DND-41 (cell line): ENCODE measurements around the gene C11orf71.
A peak's percentile ranks its signal among the peaks of the same experiment; 100 is the strongest.

Experiments
- ATAC-seq: fragments of 200-7000 bp; cut with Tn5 transposase; 3 replicates; pipeline ENCODE4 v1.9.1; 2021; ENCODE audit warnings: low read depth; ENCODE audit not compliant: insufficient read depth
- DNase-seq: peaks from one replicate; pipeline ENCODE4 v3.0.0-alpha.2; 2020
- H2AFZ ChIP-seq: 2 replicates; pipeline ENCODE4 v1.6.0; 2012; ENCODE audit warnings: low read depth, low read length
- H3K27ac ChIP-seq: 2 replicates; pipeline ENCODE4 v1.5.1; 2012; ENCODE audit warnings: low read length, inconsistent platforms
- H3K27me3 ChIP-seq: fragments of 200-600 bp; sonication (generic); 2 replicates; pipeline ENCODE4 v1.6.0; 2012; ENCODE audit warnings: low read length, mild to moderate bottlenecking, inconsistent platforms; ENCODE audit not compliant: insufficient read depth, poor library complexity
- H3K36me3 ChIP-seq: 2 replicates; pipeline ENCODE4 v1.5.1; 2012; ENCODE audit warnings: low read length, inconsistent platforms; ENCODE audit not compliant: insufficient read depth
- H3K4me1 ChIP-seq: 2 replicates; pipeline ENCODE4 v1.5.1; 2012; ENCODE audit warnings: mild to moderate bottlenecking, low read length; ENCODE audit not compliant: insufficient read depth
- H3K4me2 ChIP-seq: 2 replicates; pipeline ENCODE4 v1.6.0; 2012; ENCODE audit warnings: mild to moderate bottlenecking, moderate library complexity, low read length, inconsistent platforms; ENCODE audit not compliant: insufficient read depth
- H3K4me3 ChIP-seq, 2 experiments: fragments of 200-600 bp in 1 of 2; shearing (Covaris generic) in 1 of 2; 2 replicates each; pipeline ENCODE4 v1.5.1; 2012 to 2016; ENCODE audit warnings: inconsistent platforms in 2 of 2, low read length in 2 of 2, mild to moderate bottlenecking in 2 of 2, low read depth in 1 of 2, moderate library complexity in 1 of 2
- H3K79me2 ChIP-seq: 2 replicates; pipeline ENCODE4 v1.6.0; 2012; ENCODE audit warnings: low read length, inconsistent platforms; ENCODE audit not compliant: insufficient read depth
- H3K9ac ChIP-seq: 2 replicates; pipeline ENCODE4 v1.6.0; 2012; ENCODE audit warnings: low read depth, mild to moderate bottlenecking, inconsistent platforms, low read length, moderate library complexity
- H3K9me3 ChIP-seq: 2 replicates; pipeline ENCODE4 v1.5.1; 2012; ENCODE audit warnings: low read length, moderate library complexity, mild to moderate bottlenecking, inconsistent platforms; ENCODE audit not compliant: insufficient read depth, severe bottlenecking
- H4K20me1 ChIP-seq: 2 replicates; pipeline ENCODE4 v1.6.0; 2012; ENCODE audit warnings: low read length; ENCODE audit not compliant: insufficient read depth
- CTCF ChIP-seq: IDR thresholded peaks from 2 replicates; pipeline ENCODE4 v1.5.1; 2012; ENCODE audit warnings: borderline replicate concordance, low read length, moderate library complexity, mild to moderate bottlenecking; ENCODE audit not compliant: poor library complexity, severe bottlenecking; ENCODE audit errors: extremely low read depth
- EZH2 ChIP-seq: IDR thresholded peaks from 3 replicates; pipeline ENCODE4 v1.6.1; 2012; ENCODE audit warnings: borderline replicate concordance, low read depth, mild to moderate bottlenecking, moderate library complexity, low read length, inconsistent platforms; ENCODE audit not compliant: severe bottlenecking

Gene C11orf71

GRCh38 chr11:114401311-114401710 is 1.0 kb upstream of the C11orf71 start:
- H2AFZ ChIP-seq = peak overlapping the region; percentile 95; the same call in 1 of the 2 replicates
- H3K4me3 ChIP-seq = peak overlapping the region; percentile 73 to 85
- peaks cover 40% of the 10 kb centered on the region for H3K36me3 ChIP-seq
- H3K4me1 ChIP-seq = peaks cover 33% of the 10 kb centered on the region
- H3K27ac ChIP-seq = peak overlapping the region; percentile 93
- H3K27me3 ChIP-seq = no peaks in the 10 kb centered on the region
- H3K79me2 ChIP-seq = peaks cover 73% of the 10 kb centered on the region
- no peak for ATAC-seq
- no peak for TF ChIP-seq CTCF
- TF ChIP-seq EZH2 = no peak
- peak overlapping the region; percentile 89 for H3K4me2 ChIP-seq
- no peak for DNase-seq
- H4K20me1 ChIP-seq = peaks cover 9% of the 10 kb centered on the region
- no peaks in the 10 kb centered on the region for H3K9me3 ChIP-seq
- H3K9ac ChIP-seq = peak overlapping the region; percentile 92

DNA sequence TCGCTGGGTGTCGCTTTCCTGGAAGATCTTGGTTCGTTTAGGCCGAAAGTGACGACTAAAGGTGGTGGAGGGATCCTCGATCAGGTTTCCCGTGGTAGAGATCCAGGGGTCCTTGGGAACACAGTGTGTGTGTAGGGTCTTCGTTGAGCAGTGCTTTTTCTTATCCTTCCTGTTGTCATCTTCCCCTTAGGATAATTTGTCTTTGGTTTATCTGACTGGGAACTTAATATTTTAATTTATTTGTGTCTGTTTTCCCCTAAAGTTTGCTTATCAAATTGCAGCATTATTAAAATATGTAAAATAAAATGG is 558 bp upstream of the C11orf71 start:
- H3K79me2 ChIP-seq = peaks cover 70% of the 10 kb centered on the region
- peak overlapping the region; percentile 73 to 85 for H3K4me3 ChIP-seq

DNA sequence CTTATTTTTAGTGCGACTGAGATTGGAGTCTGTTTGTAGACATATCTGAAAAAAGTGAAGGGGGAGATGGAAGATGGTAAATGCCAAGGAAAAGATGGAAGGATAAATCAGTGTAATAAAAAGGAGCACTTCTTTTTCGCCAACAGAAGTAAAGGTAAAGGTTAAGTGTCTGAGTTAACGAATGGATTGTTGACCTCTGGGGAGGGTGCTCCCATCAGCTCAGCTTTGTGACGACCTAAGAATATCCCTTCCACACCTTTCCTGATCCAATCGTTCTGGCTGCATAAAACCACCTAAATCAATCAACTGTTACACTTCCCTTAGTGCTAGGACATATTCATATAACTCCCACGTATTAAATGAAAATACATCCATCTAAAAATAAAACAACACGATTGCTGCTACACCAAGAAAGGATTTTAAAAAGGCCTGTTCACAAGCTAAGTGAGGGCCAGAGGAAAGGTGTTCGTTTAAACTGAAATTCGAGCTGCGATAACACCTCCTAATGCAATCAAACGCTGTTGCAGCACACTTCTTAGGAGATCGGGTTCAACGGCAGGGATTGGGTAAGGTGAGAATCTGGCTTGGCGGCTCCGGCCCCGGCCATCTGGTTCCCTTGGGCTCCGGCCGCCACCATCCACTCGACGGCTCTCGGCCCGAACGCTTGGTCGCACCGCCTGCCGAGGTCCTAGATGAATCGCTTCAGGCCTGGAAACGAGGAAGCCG is 658 bp downstream of the C11orf71 start:
- no peaks in the 10 kb centered on the region for H3K9me3 ChIP-seq
- ATAC-seq (peak; percentile 15), DNase-seq (no peak)
- H2AFZ ChIP-seq = peak overlapping the region; percentile 95
- H3K9ac ChIP-seq = peak overlapping the region; percentile 92
- TF ChIP-seq CTCF (no peak), EZH2 (no peak)
- H3K4me1 ChIP-seq = peaks cover 33% of the 10 kb centered on the region
- H3K4me3 ChIP-seq = peak overlapping the region; percentile 73 to 85
- H3K4me2 ChIP-seq = peak overlapping the region; percentile 89
- peaks cover 25% of the 10 kb centered on the region for H3K36me3 ChIP-seq
- peaks cover 4% of the 10 kb centered on the region; the same call in 1 of the 2 replicates for H4K20me1 ChIP-seq
- H3K79me2 ChIP-seq = peaks cover 58% of the 10 kb centered on the region
- no peaks in the 10 kb centered on the region for H3K27me3 ChIP-seq
- peak overlapping the region; percentile 93 for H3K27ac ChIP-seq

More for the DNA sequence above, 558 bp upstream of the C11orf71 start:
- Histone ChIP-seq H2AFZ (peak overlapping the region; percentile 95), H3K9ac (peak overlapping the region; percentile 92), H4K20me1 (peaks cover 9% of the 10 kb centered on the region), H3K4me2 (peak overlapping the region; percentile 89), H3K27me3 (no peaks in the 10 kb centered on the region), H3K36me3 (peaks cover 36% of the 10 kb centered on the region), H3K27ac (peak overlapping the region; percentile 93), H3K9me3 (no peaks in the 10 kb centered on the region), H3K4me1 (peaks cover 33% of the 10 kb centered on the region)
- TF ChIP-seq CTCF = no peak
- TF ChIP-seq EZH2 = no peak
- DNase-seq (no peak), ATAC-seq (no peak)
